ENCODE data around the gene CNR2.

GRCh38 chr1:23864801-23865542 is 48.2 kb downstream of the CNR2 start:
- TF ChIP-seq EZH2 (IDR thresholded peaks at IDR 0.05; ENCODE audit: borderline replicate concordance, low read depth, low read length, severe bottlenecking) (no peak), CTCF (IDR thresholded peaks at IDR 0.05; ENCODE audit: borderline replicate concordance, extremely low read depth, low read length, poor library complexity, severe bottlenecking) (no peak)
